IMR-90 (cell line): Measurements from ENCODE around the gene COLEC12. TPM values are rescaled to one million over a fixed set of nuclear protein-coding genes. Genes with fewer than 3 reads are reported as not detected.

Experiments
- ATAC-seq: fragments of 200-7000 bp; cut with Tn5 transposase; 2 replicates; pipeline ENCODE4 v1.9.1; 2020; ENCODE audit warnings: low read depth, mild to moderate bottlenecking, moderate library complexity
- BruUV-seq: library from RNA; stranded (reverse); fragments of 400-500 nt; replicated peaks from 2 replicates; lab custom pipeline; 2021; lab: Mats Ljungman, UMichigan
- CTCF ChIA-PET: fragments of 300-600 bp; formaldehyde crosslinking; extraction: SDS; loops from one replicate; lab custom pipeline; 2021; ENCODE audit warnings: antibody characterized with exemption; lab: Yijun Ruan, JAX
- POLR2A ChIA-PET: fragments of 300-600 bp; sonication (Branson Sonifier 250); formaldehyde crosslinking; loops from one replicate; lab custom pipeline; 2022; ENCODE audit warnings: antibody characterized with exemption; ENCODE audit not compliant: unreplicated experiment; lab: Charles Lee
- DNase-seq: peaks from one replicate; pipeline ENCODE4 v3.0.0; 2013
- H2AFZ ChIP-seq: replicated peaks from 2 replicates; pipeline ENCODE3; 2013; ENCODE audit warnings: low read length, mild to moderate bottlenecking; ENCODE audit not compliant: poor library complexity
- H2AK5ac ChIP-seq: 2 replicates; pipeline ENCODE4 v1.6.1; 2013; ENCODE audit warnings: low read depth, low read length, inconsistent platforms
- H2AK9ac ChIP-seq: replicated peaks from 2 replicates; pipeline ENCODE3; 2013; ENCODE audit warnings: mild to moderate bottlenecking, low read depth, low read length, moderate library complexity; ENCODE audit not compliant: poor library complexity
- H2BK120ac ChIP-seq: 2 replicates; pipeline ENCODE4 v1.6.1; 2013; ENCODE audit warnings: low read depth, low read length, inconsistent platforms
- H2BK15ac ChIP-seq: 3 replicates; pipeline ENCODE4 v1.6.1; 2013; ENCODE audit warnings: low read depth, low read length, inconsistent platforms
- H2BK20ac ChIP-seq: 2 replicates; pipeline ENCODE4 v1.6.1; 2013; ENCODE audit warnings: low read depth, mild to moderate bottlenecking, inconsistent platforms, low read length, moderate library complexity
- H2BK5ac ChIP-seq: 2 replicates; pipeline ENCODE4 v1.6.1; 2013; ENCODE audit warnings: mild to moderate bottlenecking, low read depth, low read length, inconsistent platforms; ENCODE audit not compliant: poor library complexity, severe bottlenecking
- H3K14ac ChIP-seq: replicated peaks from 2 replicates; pipeline ENCODE4 v1.6.1; 2013; ENCODE audit warnings: low read depth, low read length, inconsistent platforms
- H3K18ac ChIP-seq: 2 replicates; pipeline ENCODE4 v1.6.1; 2013; ENCODE audit warnings: low read depth, low read length, control low read depth
- H3K23ac ChIP-seq: 2 replicates; pipeline ENCODE4 v1.6.1; 2013; ENCODE audit warnings: low read depth, low read length, inconsistent platforms
- H3K27ac ChIP-seq: 2 replicates; pipeline ENCODE4 v1.5.1; 2013; ENCODE audit warnings: mild to moderate bottlenecking, control low read depth, low read length; ENCODE audit not compliant: insufficient read depth
- H3K27me3 ChIP-seq: 2 replicates; pipeline ENCODE4 v1.6.1; 2013; ENCODE audit warnings: low read length; ENCODE audit not compliant: control insufficient read depth, insufficient read depth
- H3K36me3 ChIP-seq: 2 replicates; pipeline ENCODE4 v1.6.1; 2013; ENCODE audit warnings: low read length, mixed read lengths; ENCODE audit not compliant: control insufficient read depth, insufficient read depth
- H3K4ac ChIP-seq: 2 replicates; pipeline ENCODE4 v1.6.1; 2013; ENCODE audit warnings: low read depth, low read length, inconsistent platforms
- H3K4me1 ChIP-seq: 2 replicates; pipeline ENCODE4 v1.6.1; 2013; ENCODE audit warnings: low read length, mixed read lengths; ENCODE audit not compliant: control insufficient read depth, insufficient read depth
- H3K4me2 ChIP-seq: 2 replicates; pipeline ENCODE4 v1.6.1; 2013; ENCODE audit warnings: low read depth, mild to moderate bottlenecking, control low read depth, low read length, moderate library complexity
- H3K4me3 ChIP-seq: 2 replicates; pipeline ENCODE4 v1.5.1; 2013; ENCODE audit warnings: low read depth, mild to moderate bottlenecking, control low read depth, low read length, moderate library complexity; ENCODE audit not compliant: insufficient read depth
- H3K56ac ChIP-seq: 2 replicates; pipeline ENCODE4 v1.6.1; 2013; ENCODE audit warnings: low read length, inconsistent platforms; ENCODE audit not compliant: insufficient read depth; ENCODE audit errors: extremely low read depth
- H3K79me1 ChIP-seq, 2 experiments: 2 replicates each; pipeline ENCODE4 v1.6.1; 2013; ENCODE audit warnings: low read length in 2 of 2, inconsistent platforms in 1 of 2, low read depth in 1 of 2
- H3K9ac ChIP-seq: 2 replicates; pipeline ENCODE4 v1.6.1; 2013; ENCODE audit warnings: low read depth, low read length, control low read depth
- H3K9me1 ChIP-seq: 2 replicates; pipeline ENCODE4 v1.6.1; 2013; ENCODE audit warnings: low read length, inconsistent platforms; ENCODE audit not compliant: insufficient read depth
- H3K9me3 ChIP-seq: 2 replicates; pipeline ENCODE4 v1.6.1; 2013; ENCODE audit warnings: low read length; ENCODE audit not compliant: control insufficient read depth, insufficient read depth
- H4K20me1 ChIP-seq: 2 replicates; pipeline ENCODE4 v1.6.1; 2013; ENCODE audit warnings: low read length, inconsistent platforms; ENCODE audit not compliant: insufficient read depth
- H4K5ac ChIP-seq: 2 replicates; pipeline ENCODE4 v1.6.1; 2013; ENCODE audit warnings: mild to moderate bottlenecking, low read depth, low read length, control low read depth
- H4K8ac ChIP-seq, 2 experiments: 2 replicates each; pipeline ENCODE4 v1.6.1; 2013; ENCODE audit warnings: low read depth in 2 of 2, low read length in 2 of 2, control low read depth in 1 of 2, inconsistent platforms in 1 of 2
- H4K91ac ChIP-seq: 2 replicates; pipeline ENCODE4 v1.6.1; 2013; ENCODE audit warnings: low read depth, low read length, inconsistent platforms; ENCODE audit not compliant: insufficient read depth
- BHLHE40 ChIP-seq: fragments of 150-350 bp; IDR thresholded peaks from 2 replicates; pipeline ENCODE4 v1.6.1; 2016; ENCODE audit warnings: mild to moderate bottlenecking, low read depth, low read length
- CTCF ChIP-seq: conservative IDR thresholded peaks from 2 replicates; pipeline ENCODE4 v1.5.1; 2012; ENCODE audit warnings: mild to moderate bottlenecking, low read depth, low read length, improper control_type of control experiment
- ELK1 ChIP-seq: fragments of 150-350 bp; IDR thresholded peaks from 2 replicates; pipeline ENCODE4 v1.6.1; 2016; ENCODE audit warnings: low read depth, mild to moderate bottlenecking, low read length, moderate library complexity, borderline replicate concordance
- MAFK ChIP-seq: IDR thresholded peaks from 2 replicates; pipeline ENCODE4 v1.6.1; 2012; ENCODE audit warnings: low read depth, low read length, improper control_type of control experiment
- MAZ ChIP-seq: IDR thresholded peaks from 2 replicates; pipeline ENCODE4 v1.6.1; 2012; ENCODE audit warnings: low read depth, mild to moderate bottlenecking, low read length, improper control_type of control experiment, moderate library complexity, borderline replicate concordance
- MXI1 ChIP-seq: IDR thresholded peaks from 2 replicates; pipeline ENCODE4 v1.6.1; 2012; ENCODE audit warnings: low read depth, mild to moderate bottlenecking, low read length, moderate library complexity, borderline replicate concordance
- NFE2L2 ChIP-seq: fragments of 150-350 bp; IDR thresholded peaks from 2 replicates; pipeline ENCODE4 v1.6.1; 2016; ENCODE audit warnings: low read depth, mild to moderate bottlenecking, low read length
- POLR2A ChIP-seq: IDR thresholded peaks from 2 replicates; pipeline ENCODE4 v1.6.1; 2012; ENCODE audit warnings: mild to moderate bottlenecking, low read depth, low read length
- RFX5 ChIP-seq: IDR thresholded peaks from 2 replicates; pipeline ENCODE4 v1.8.0; 2012; ENCODE audit warnings: low read depth, mild to moderate bottlenecking, low read length, moderate library complexity
- SMC3 ChIP-seq: fragments of 150-350 bp; IDR thresholded peaks from 2 replicates; pipeline ENCODE4 v1.6.1; 2016; ENCODE audit warnings: low read depth, mild to moderate bottlenecking, antibody characterized with exemption, low read length, moderate library complexity
- WGBS, 2 experiments: methylation state at CpG; one replicate each; pipeline versions ENCODE4 v1.1.5 to v1.1.7; 2013; ENCODE audit warnings: missing lambda C conversion rate in 2 of 2; ENCODE audit not compliant: insufficient read length in 1 of 2; ENCODE audit errors: extremely low coverage in 2 of 2; 5-methylcytosine and 5-hydroxymethylcytosine counted together
- dilution Hi-C: fragments of 300-500 bp; cut with HindIII; formaldehyde crosslinking; loops from one replicate; pipeline ENCODE4 v1.14.3; 2018; ENCODE audit warnings: low sequenced_read_pairs; ENCODE audit not compliant: unreplicated experiment
- in situ Hi-C: fragments of 300-500 bp; cut with MboI; formaldehyde crosslinking; loops from 3 replicates; pipeline ENCODE4 v1.14.3; 2019; ENCODE audit warnings: low sequenced_read_pairs, inconsistent platforms, mixed read lengths
- intact Hi-C: fragments of 100-400 bp; cut with micrococcal nuclease; formaldehyde crosslinking; loops from 2 replicates; pipeline ENCODE4 v1.10.0; 2022
- polyA plus RNA-seq, 3 experiments: library from polyadenylated mRNA; depleted of rRNA; stranded (reverse); fragments of >200 nt; gene quantifications; 2 replicates each; pipeline ENCODE4 v1.2.3, GENCODE V29; 2012; ENCODE audit warnings: low replicate concordance in 1 of 3
- total RNA-seq: library from RNA; depleted of rRNA; stranded (reverse); fragments of >200 nt; gene quantifications from 2 replicates; pipeline ENCODE4 v1.2.3, GENCODE V29; 2012

COLEC12 gene
- total and polyA plus RNA-seq, 2 of the 4 experiments (the other 2 are of a cell fraction): 1.0 to 2.3 TPM

- Histone ChIP-seq H2BK5ac (no peak overlapping the region), H3K56ac (no peak overlapping the region), H3K4me3 (no peak overlapping the region), H3K4me2 (no peak overlapping the region), H3K27ac (no peak overlapping the region), H4K91ac (no peak overlapping the region), H4K5ac (no peak overlapping the region), H4K8ac (no peak overlapping the region), H3K9me3 (no peaks in the 10 kb centered on the region), H3K9ac (no peak overlapping the region), H3K27me3 (no peaks in the 10 kb centered on the region), H2AFZ (no peak overlapping the region), H3K79me1 (peaks cover 5 to 15% of the 10 kb centered on the region in 2 experiments; a peak in 2 of 4 replicates), H2BK15ac (no peak overlapping the region), H2AK5ac (no peak overlapping the region), H3K14ac (no peak overlapping the region), H3K36me3 (no peaks in the 10 kb centered on the region), H3K9me1 (no peaks in the 10 kb centered on the region), H3K18ac (no peak overlapping the region), H2AK9ac (no peak overlapping the region), H4K20me1 (no peaks in the 10 kb centered on the region), H2BK20ac (no peak overlapping the region), H2BK120ac (no peak overlapping the region), H3K4ac (no peak overlapping the region), H3K4me1 (peaks cover 4% of the 10 kb centered on the region), H3K23ac (no peak overlapping the region)
- no TSS peak for BruUV-seq
- no peak for ATAC-seq
- ChIA-PET POLR2A (no interaction called here), CTCF (no interaction called here)
- intact Hi-C loops (no loop called here), in situ Hi-C loops (loop anchor here (10.0 kb wide), 1 partner anchor 562 kb away; no protein-coding TSS in a partner anchor), dilution Hi-C loops (no loop called here)
- WGBS, 2 experiments: no CpG with 5 or more reads among the region's 2 CpGs
- TF ChIP-seq MAFK: no peak
- TF ChIP-seq ELK1: no peak
- TF ChIP-seq POLR2A: no peak
- TF ChIP-seq MXI1: no peak
- no peak for TF ChIP-seq RFX5
- no peak for TF ChIP-seq CTCF
- no peak for TF ChIP-seq NFE2L2
- TF ChIP-seq SMC3: no peak
- TF ChIP-seq MAZ: no peak
- no peak for TF ChIP-seq BHLHE40
- no peak for DNase-seq
Measured at GRCh38 chr18:272650-273049, 227.9 kb downstream of the COLEC12 start.
